ENCODE results near the gene SPAG17. TPM values are rescaled to one million over a fixed set of nuclear protein-coding genes. Genes with fewer than 3 reads are reported as not detected.
A peak's percentile ranks its signal among the peaks of the same experiment; 100 is the strongest.

SPAG17 gene
- total RNA-seq, 1 donor from 2014 or later, result not detected

DNA sequence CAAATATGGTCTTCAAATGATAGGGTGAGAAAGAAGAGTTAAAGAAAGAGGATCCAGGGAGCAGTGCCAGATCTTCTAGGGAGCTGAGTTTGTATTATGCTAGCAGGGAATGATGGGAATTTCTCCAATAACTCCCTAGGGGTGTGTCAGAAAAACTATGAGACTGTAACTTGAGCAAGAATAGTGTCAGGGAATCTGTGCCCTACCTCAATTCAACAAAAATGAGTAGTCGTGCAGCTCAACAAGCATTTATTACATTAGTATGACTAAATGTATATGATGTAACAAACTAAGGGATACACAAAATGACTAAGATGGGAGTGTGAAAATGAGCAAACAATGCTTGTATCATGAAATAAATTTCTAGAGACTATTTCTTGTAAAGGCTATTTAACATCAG lies 24.2 kb downstream of the SPAG17 start:
- DNase-seq (ENCODE audit: low read depth in 2 of 2), result no peak

DNA sequence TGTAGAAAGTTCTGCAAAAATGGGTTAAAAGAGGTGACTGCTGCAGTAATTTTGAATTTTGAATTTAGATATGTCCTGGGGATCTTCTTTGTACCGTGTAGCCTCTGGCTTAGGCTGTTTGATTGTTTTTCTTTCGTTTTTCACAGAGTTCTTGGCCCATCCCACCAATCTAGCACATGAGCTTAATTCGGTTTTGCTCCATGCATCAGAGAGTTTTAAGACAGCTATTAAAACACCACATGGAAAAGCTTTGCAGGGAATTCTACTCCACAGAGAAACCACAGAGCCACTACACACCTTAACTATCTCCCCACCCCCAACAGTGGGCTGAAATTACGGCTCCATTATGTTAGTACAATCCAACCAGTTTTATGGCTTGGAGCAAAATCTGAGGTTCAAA lies 25.5 kb downstream of the SPAG17 start:
- no peak for DNase-seq (ENCODE audit: low read depth in 2 of 2)

GRCh38 chr1:118158924-118159323 lies 26.1 kb downstream of the SPAG17 start:
- DNase-seq (ENCODE audit: low read depth in 2 of 2), result no peak

DNA sequence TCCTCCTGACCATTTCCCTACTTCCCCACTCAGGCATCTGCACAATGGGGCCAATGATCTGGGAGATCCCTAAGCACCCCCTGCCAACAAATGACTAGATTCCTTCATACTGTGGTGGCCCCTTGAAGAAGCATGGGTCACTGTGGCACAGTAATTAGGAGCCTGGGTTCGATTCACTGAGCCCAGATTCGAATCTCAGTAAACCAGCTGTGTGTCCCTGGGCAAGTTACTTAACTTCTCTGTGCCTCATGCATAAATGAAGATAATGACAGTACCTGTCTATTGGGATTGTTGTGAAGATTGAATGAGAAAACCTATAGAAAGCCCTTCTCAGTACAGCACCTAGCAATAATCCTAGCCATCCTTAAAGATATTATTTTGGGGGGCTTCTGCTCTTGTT lies 27.5 kb downstream of the SPAG17 start:
- DNase-seq (ENCODE audit: low read depth in 2 of 2), result no peak

DNA sequence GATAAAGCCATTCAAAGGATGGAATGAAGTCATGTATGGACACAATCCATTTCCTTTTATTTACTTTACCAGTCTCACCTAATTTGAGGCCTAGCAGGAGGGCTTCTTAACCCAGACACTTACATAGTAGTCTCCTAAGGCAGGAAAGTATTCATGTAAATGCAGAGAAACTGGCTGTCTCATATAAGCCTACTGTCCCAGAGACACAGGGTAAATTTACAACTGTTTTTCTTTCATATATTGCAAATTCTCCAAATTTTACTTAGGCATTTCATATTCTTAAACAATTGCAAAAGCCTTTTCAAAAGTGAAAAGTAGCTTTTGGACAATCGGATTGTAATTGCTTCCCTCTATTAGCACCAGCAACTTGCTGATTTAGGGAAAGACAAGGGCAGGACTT lies 29.9 kb downstream of the SPAG17 start:
- no peak for DNase-seq (ENCODE audit: low read depth in 2 of 2)

DNA sequence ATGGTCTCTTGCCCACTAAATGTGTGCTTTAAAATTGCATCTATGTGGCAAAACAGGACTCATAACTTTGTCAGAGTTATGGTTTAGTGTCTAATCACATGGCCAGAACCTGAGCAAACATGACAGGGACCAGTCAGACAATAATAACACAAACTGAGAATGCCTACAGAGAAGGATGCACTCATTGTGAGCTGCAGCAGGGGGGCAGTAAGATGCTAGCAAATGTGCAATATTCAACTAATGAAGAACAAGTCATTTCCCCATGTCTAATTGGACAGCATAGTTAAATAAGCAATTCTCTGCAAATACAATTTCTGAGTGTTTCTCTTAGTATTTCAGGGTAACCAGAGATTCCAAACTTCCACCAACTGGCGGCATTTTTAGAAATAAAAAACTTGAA lies 30.8 kb downstream of the SPAG17 start:
- peak; percentile 2 to 4 for DNase-seq (ENCODE audit: low read depth in 2 of 2)

GRCh38 chr1:118151312-118151937 lies 33.6 kb downstream of the SPAG17 start:
- peak; percentile 64 for DNase-seq (ENCODE audit: low read depth in 2 of 2)

GRCh38 chr1:118149799-118150198 lies 35.2 kb downstream of the SPAG17 start:
- no peak for DNase-seq (ENCODE audit: low read depth in 2 of 2)

DNA sequence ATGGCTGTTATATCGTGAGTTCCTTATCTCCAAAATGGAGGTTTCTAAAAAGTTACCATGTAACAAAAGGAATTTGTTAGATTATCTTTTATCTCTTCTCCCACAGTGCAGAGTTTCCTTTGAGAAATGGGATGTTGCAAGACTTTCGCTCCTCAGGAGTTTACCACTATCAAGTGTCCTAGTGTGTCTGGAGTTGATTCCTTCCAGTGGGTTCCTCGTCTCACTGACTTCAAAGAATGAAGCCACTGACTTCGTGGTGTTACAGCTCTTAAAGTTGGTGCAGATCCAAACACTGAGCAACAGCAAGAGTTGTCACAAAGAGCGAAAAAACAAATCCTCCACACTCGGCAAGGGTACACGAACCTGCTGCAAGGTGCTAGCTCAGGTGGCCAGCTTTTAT lies 37.0 kb downstream of the SPAG17 start:
- DNase-seq (ENCODE audit: low read depth in 2 of 2), result no peak

DNA sequence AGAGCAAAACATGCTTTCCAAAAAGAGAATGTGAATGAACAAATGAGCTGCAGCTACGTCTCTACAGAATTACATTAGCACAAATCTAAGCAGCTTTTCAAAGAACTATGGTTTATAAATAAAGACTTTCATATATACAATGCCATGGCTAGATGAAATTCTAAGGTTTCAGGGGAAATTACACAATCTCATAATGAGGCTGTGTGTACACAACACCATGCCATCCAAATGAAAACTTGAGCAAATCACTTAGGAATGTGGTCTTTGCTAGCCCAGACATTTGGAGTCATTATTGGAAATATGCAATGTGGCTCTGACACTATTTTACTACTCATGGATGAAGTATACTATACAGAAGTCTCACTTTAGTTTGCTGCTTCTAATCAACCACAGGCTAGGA lies 37.5 kb downstream of the SPAG17 start:
- peak in 1 of 2 donors; percentile 51 for DNase-seq (ENCODE audit: low read depth in 2 of 2)

GRCh38 chr1:118145721-118146120 lies 39.3 kb downstream of the SPAG17 start:
- DNase-seq (ENCODE audit: low read depth in 2 of 2), result peak in 1 of 2 donors; percentile 86

- DNase-seq (ENCODE audit: low read depth in 2 of 2), result peak; percentile 64 to 65
Measured at GRCh38 chr1:118144684-118145083, 40.3 kb downstream of the SPAG17 start.

DNA sequence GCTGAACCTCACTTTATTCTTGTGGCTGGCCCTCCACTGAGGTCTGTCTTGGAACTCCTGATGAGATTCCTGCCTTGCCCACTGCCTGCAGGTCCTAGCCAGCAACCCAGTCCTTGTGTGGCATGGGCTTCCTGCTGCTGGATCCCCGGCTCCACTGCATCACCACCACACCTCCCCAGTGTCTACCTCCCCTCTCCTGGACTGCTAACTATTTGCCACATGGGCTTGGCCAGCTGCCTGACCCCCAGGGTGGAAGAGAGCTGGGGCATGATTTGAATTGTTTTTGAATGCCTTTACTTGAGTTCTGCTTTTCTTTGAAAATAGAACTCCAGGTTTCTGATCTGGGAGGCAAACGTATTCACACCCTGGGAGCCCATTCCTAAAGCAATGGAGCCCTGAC lies 41.2 kb downstream of the SPAG17 start:
- DNase-seq (ENCODE audit: low read depth in 2 of 2), result no peak

GRCh38 chr1:118143121-118143520 lies 41.9 kb downstream of the SPAG17 start:
- no peak for DNase-seq (ENCODE audit: low read depth in 2 of 2)

DNA sequence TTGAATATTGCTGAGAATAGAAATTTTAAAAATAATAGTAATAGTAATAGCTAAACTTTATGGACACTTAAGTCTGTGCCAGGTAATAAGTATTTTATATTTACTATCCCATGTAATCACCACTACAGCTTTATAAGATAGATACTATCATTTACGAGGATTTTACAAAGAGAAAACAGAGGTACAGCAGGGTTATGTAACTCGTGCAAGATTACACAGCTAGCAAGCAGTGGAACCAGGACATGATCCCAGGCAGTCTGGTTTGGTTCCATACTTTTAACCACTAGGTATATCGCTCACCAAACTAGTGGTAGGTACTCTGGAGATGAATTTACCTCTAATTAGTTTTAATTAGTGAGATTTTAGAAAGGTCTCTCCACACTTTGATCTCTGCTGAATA lies 42.5 kb downstream of the SPAG17 start:
- no peak for DNase-seq (ENCODE audit: low read depth in 2 of 2)

- no peak for DNase-seq (ENCODE audit: low read depth in 2 of 2)
Measured at GRCh38 chr1:118137900-118138299, 47.1 kb downstream of the SPAG17 start.

DNA sequence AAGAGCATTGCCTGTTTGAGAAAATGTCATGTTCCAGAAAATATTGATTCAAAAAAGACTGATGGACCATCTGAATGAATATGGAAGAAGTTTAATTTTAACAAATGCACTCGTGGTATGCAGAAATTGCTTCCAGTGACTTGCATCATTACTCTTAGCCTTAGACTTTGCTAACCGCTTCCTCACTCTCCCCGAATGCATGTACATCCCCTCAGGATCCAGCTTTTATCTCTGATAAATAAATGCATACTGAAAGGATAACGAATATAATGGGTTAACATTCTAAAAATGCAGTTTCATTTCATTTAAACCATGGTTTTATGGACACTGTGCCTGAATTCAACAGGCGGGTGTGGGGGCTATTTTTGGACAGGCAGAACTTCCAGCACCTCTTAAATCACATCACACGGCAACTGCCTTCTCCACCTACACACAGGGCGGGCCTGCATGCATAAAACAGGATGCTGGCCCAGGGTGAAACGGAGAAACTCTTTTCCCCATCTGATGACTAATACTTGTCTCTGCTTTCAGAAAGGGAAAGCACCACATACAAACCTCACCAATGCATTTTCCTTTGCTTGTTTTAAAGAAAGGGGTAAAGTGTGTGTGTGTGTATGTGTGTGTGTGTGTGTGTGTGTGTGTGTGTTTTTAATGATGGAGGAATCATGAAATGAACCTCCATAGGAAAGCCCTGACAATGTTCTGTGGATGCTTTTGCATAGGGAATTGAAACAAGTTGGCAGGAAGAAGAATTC lies 48.7 kb downstream of the SPAG17 start:
- DNase-seq (ENCODE audit: low read depth in 2 of 2), result peak in 1 of 2 donors; percentile 58

GRCh38 chr1:118132000-118132399 lies 53.0 kb downstream of the SPAG17 start:
- no peak for DNase-seq (ENCODE audit: low read depth in 2 of 2)

- no peak for DNase-seq (ENCODE audit: low read depth in 2 of 2)
Measured at GRCh38 chr1:118128761-118129160, 56.3 kb downstream of the SPAG17 start.

DNA sequence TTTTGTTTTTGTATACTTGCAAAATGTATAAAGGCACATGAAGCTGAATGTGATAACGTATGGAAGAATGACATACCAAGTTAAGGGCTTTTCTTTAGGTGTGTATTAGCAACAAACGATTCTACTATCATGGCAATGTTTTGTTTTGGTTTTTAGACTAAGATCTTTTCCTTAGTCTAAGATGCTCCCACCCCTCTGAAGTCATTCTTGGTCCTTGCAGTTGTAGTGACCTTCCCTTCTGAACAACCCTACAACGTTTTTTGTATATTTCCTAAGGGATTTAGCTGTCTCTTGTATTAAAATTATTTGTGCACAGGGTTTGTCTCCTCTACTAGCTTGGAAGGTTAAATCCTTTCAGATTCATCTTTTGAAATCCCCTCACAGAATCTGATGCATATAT lies 61.0 kb downstream of the SPAG17 start:
- DNase-seq (ENCODE audit: low read depth in 2 of 2), result no peak

GRCh38 chr1:118123116-118123839 lies 61.8 kb downstream of the SPAG17 start:
- no peak for DNase-seq (ENCODE audit: low read depth in 2 of 2)

- no peak for DNase-seq (ENCODE audit: low read depth in 2 of 2)
Measured at GRCh38 chr1:118122234-118123004, 62.6 kb downstream of the SPAG17 start.
